ENCODE measurements around the gene MOB1A.

DNA sequence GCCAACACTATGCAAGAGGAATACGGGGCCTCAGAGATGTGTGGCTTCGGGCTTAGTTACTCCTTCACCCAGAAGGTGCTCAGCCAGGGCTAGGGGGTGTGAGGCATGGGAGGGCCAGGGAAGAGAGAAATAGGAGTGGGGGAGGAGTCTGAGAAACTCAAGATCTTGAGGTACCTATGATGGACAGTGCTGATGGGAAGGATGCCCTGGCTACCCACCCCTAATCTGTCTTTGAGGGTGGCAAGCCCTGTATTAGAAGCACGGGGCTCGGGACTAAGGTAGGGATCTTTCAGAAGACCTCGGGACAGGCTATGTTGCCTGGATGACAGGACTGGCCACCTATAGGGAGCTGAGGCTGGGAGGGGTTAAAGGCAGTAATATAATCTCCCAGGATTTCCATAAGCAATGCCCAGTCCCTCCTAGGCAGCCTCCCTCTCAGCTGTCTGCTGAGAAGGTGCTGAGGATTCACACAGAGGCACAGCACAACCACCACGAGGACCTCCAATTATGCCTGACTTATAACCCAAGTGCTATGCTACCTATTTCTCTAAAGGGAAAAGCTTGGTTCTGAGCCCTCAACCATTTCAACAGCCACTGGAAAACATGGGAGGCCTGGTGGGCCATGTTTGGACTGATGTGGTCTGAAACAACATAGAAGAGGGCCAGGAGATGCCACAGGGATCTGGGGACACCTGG is 43.1 kb upstream of the MOB1A start:
- TF ChIP-seq EZH2phosphoT487 (IDR thresholded peaks at IDR 0.05; ENCODE audit: borderline replicate concordance, low read depth, low read length) = no peak
- TF ChIP-seq, protein P1, sequence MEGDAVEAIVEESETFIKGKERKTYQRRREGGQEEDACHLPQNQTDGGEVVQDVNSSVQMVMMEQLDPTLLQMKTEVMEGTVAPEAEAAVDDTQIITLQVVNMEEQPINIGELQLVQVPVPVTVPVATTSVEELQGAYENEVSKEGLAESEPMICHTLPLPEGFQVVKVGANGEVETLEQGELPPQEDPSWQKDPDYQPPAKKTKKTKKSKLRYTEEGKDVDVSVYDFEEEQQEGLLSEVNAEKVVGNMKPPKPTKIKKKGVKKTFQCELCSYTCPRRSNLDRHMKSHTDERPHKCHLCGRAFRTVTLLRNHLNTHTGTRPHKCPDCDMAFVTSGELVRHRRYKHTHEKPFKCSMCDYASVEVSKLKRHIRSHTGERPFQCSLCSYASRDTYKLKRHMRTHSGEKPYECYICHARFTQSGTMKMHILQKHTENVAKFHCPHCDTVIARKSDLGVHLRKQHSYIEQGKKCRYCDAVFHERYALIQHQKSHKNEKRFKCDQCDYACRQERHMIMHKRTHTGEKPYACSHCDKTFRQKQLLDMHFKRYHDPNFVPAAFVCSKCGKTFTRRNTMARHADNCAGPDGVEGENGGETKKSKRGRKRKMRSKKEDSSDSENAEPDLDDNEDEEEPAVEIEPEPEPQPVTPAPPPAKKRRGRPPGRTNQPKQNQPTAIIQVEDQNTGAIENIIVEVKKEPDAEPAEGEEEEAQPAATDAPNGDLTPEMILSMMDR (conservative IDR thresholded peaks at IDR 0.05; ENCODE audit: low read length) = no peak

All from OCI-LY7 (cell line).